Urothelium cell line (cell line): Measurements from ENCODE around the gene SYT10.
"Not testable (repeated sequence)": the region's sequence is repeated elsewhere in the genome, so short reads cannot be mapped to it uniquely, and the experiment has no call there.

Experiments used
- DNase-seq: peaks from one replicate; pipeline ENCODE4 v3.0.0; 2011; ENCODE audit warnings: low spot score, mixed read lengths
- FAIRE-seq: peaks from 2 replicates; lab custom pipeline; 2011; peaks lifted over from hg19 to GRCh38; lab: Jason Lieb, UNC

SYT10 gene, protein sequence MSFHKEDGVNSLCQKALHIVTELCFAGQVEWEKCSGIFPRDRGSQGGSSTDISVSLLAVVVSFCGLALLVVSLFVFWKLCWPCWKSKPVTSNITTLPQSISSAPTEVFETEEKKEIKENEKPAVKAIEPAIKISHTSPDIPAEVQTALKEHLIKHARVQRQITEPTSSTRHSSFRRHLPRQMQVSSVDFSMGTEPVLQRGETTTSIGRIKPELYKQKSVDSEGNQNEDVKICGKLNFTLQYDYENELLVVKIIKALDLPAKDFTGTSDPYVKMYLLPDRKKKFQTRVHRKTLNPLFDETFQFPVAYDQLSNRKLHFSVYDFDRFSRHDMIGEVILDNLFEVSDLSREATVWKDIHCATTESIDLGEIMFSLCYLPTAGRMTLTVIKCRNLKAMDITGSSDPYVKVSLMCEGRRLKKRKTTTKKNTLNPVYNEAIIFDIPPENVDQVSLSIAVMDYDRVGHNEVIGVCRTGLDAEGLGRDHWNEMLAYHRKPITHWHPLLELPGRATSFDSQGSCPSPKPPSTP

DNA sequence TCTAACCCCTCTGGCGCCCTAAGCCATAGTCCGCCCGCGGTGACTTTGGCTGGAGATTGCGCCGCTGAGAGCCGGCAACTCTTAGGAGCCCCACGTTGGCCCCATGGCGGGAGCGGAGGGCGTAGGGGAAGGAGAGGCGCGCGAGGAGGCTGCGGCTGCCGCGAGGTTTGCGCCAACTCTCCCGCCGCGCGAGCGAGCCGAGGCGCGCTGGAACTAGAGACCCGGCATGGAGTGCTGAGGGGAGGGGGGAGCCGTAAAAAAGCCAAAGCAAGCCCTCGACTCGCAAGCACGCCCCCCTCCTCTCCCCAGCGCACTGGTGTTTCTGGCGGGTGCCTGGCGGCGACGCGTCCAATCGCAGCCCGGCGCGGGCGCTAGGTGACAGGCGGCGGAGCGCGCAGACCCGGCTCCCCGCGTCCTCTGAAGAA lies at the start of gene SYT10:
Gene SYT10, minus strand, starts transcription at position 233 of the 425 bp plus-strand sequence. CDS start 297 bp downstream, outside the sequence.
- FAIRE-seq (no peak), DNase-seq (peak; percentile 70)

DNA sequence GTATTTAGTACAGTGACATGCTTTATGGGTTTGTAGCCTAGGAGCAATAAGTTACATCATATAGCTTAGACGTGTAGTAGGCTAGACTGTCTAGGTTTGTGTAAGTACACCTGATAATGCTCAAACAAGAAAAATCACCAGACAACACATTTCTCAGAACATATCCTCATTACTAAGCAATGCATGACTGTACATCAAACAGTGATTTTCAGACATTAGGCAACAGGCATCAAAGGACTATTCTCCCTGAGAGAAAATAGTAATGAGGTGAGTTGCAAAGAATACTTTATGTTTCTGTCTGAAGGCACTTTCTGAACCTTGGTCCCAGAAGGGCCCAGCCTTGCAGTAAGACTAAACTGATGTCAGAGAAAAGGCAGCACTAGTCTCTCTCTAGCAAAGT lies 48.4 kb upstream of the SYT10 start:
- DNase-seq = no peak
- FAIRE-seq = no peak

DNA sequence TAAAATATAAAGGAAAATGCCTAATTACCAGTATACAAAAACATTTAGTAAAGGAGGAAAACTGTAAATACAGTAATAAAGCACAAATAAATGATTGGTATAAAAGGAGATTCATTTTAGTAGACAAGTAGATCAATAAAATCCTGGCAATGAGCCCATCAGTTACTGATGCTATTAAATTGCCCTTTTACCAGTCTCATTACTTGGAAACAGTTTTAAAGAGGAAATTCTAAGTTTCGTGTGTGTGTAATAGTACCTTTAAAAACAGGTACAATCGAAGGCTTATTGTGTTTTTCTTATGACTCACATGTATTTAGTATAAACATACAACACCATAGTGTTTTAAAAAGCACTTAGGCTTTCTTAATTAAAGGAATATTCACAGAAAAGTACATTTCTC lies 46.4 kb upstream of the SYT10 start:
- no peak for FAIRE-seq
- DNase-seq = no peak

DNA sequence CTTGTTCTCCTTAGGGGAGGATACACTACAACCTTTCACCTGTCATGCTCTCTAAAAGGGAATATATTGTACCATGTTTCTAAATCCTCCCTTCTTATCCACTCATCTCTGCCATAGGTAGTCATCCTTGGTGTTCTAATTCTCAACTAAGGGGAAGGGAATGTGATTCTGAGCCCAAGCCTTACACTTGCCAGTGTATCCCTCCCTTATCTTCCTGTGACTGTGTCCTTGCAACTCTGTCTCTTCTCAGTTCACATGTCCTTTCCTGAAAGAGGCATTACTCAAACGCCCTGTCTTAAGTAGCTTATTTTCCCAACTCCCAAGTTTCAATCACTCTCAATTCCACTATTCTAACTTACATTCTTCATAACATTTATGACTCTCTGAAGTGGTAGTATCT lies 44.5 kb upstream of the SYT10 start:
- no peak for FAIRE-seq

DNA sequence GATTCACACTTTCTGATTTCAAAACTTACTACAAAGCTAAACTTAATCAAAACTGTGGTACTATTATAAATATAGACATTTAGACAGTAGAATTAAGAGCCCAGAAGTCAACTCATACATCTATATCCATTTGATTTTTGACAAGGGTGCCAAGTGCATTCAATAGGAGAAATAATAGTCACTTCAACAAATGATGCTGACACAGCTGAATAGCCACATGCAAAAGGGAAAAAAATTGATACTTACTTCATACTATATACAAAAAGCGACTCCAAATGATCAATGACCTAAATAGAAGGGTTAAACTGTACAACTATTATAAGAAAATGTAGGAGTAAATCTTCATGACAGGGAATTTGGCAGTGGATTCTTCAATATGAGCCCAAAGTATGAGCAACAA lies 40.7 kb upstream of the SYT10 start:
- FAIRE-seq = no peak

More for the DNA sequence above, 44.5 kb upstream of the SYT10 start:
- DNase-seq = no peak

DNA sequence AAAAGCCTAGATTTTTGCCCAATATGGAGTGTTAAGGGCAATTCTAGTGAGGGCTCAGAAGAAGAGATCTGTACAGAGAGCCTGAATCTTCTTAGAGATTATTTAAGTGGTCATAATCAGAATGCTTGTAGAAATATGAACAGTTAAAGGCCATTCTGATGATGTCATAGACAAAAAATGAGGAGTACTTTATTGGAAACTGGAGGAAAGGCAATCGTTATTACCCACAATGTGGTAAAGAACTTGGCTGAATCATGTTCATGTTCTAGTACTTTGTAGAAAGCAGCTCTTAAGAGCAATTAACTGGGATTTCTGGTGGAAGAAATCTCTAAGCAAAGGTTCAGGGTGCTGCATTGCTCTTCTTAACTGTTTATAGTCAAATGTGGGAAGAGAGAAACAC lies 36.4 kb upstream of the SYT10 start:
- FAIRE-seq = no peak

More for the DNA sequence above, 40.7 kb upstream of the SYT10 start:
- DNase-seq = no peak

DNA sequence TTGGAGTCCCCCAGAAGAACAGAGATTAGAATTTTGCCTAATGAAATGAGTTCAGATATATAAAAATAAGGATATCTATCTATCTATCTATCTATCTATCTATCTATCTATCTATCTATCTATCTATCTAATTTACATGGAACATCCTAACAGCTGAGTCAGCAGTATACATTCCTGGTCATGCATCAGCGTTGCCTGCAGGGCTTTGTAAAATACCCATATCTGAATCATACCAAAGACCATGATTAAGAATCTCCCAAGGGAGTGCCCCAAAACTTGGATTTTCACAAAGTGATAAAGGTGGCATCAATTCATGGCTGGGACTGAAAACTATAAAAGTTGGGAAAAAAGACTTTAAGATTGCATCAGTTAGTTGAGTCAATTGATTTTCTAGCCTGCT lies 32.7 kb upstream of the SYT10 start:
- no peak for DNase-seq
- FAIRE-seq = no peak

More for the DNA sequence above, 36.4 kb upstream of the SYT10 start:
- peak; percentile 16 for DNase-seq

DNA sequence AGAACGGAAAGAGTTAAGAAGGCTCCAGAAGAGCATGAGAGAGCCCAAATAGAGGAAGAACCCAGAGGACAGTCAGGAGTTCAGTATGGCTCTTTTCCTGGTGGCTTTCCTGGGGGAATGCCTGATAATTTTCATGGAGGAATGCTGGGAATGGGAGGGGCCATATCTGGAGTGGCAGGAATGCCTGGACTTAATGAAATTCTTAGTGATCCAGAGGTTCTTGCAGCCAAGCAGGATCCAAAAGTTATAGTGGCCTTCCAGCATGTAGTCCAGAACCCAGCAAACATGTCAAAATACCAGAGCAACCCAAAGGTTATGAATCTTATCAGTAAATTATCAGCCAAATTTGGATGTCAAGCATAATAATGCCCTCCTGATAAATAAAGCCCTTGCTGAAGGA lies 15.5 kb upstream of the SYT10 start:
- DNase-seq (no peak), FAIRE-seq (no peak)

DNA sequence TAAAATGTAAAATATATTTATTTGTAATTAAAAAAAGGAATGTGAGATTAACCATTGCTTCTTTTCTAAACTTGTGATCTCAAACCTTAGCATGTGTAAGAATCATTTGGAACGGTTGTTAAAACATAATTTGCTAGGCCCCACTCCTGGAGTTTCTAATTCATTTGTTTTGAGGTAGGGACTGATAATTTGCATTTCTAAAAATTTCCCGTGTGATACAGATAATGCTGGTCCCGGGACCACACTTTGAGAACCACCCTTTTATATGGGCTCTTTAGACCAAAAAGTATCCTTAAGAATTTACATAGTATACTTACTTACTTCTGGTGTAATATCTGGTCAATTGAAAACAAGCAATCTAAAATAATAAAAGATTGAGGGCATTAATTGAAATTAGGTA lies 10.9 kb upstream of the SYT10 start:
- DNase-seq = no peak
- FAIRE-seq = no peak

DNA sequence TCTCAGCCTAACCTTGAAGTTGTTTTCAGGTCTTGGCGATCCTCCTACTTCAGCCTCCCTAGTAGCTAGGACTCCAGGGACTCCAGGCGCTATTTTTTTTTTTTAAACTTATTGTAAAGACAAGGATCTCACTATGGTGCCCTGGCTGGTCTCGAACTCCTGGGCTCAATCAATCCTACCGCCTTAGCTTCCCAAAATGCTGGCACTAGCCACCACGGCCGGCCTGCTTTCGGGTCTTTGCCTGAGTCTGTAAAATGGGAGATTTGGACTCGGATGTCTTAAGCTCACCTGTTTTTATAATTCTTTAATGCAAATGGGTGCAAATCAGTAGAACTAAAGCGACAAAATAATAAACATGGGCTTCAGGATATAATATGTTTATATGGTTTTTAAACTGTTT lies 858 bp upstream of the SYT10 start:
- no peak for DNase-seq
- FAIRE-seq = no peak

DNA sequence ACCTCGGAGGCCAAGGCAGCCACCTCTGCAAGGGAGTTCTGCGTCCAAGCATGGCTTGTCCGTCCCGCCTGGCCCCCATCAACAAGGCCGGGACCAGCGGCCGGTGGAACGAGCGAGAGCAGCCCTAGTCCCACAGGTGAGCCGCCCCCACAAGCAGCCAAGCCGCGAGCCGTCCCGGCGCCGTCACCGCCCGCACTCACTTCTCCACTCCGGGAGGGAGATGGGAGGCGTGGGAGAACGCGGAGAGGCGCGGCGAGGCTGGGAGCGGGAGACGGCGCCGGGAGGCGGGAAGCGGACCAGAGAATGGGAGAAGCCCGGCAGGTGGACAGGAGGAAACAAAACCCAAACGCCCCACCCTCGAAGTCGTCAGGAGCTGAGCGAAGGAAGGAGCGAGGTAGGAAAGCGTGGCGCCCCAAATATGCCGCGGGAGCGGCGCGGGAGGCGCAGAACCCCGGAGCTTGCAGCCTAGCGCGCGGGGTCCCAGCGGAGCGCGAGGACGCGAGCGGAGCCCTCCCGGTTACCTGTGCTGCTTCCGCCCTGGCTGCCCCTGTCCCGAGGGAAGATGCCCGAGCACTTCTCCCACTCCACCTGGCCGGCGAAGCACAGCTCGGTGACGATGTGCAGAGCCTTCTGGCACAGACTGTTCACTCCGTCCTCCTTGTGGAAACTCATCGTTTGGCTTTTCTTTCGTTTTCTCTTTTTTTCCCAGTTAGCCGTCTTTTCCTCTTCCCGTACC lies 600 bp downstream of the SYT10 start:
- FAIRE-seq = peak; percentile 32
- peak; percentile 39 for DNase-seq

DNA sequence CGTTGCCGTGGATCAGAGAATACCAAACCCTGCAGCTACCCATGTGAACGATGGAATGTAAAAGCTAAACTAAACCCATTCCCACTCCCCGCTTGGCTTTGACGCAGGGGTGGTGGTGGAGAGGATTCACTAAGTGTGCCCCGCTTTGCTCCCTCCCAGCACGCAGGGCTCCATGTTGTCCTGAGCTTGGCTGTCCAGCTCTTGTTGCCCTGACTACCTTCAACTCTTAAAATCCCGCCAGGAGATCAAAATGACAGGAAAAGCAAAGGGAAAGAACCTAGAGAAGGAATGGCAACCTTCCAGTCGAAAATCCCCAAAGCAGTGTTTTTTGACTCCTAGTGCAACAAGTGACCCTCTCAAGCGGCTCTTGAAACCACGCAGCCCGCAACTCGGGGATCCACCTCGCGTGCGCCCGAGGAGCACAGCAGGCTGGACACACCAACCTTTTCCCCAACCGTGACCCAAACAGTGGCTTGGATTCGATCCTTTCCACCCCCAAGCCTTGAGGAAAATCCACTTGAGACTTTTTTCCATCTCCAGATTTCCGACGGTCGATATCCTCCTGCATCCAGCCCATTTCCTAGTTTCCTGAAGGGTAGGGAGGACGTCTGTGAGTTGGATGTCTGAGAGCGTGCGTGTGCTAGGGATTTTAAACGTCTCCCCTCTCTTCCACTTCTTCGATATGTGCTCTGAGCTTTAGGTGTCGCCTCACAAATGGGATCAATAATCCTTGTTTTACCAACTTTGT lies 1.4 kb downstream of the SYT10 start:
- no peak for FAIRE-seq

DNA sequence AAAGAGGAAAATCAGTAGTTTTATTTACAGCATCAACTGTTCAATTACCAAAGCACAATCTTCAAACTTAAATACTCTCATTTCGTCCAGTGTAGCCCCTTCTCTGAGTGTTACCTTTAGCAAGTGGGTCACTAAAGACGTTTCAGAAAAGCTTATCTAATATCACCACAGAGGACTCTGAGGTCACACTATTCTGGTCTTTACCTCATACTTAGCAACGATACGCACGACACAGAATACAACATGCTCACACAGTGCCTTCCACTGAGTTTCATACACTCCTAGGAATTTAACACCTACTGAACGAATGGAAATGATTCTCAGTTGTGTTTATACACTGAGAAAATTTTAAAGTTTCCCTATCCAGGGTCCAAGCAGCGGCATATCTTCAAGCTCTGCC lies 2.0 kb downstream of the SYT10 start:
- FAIRE-seq = no peak

More for the DNA sequence above, 1.4 kb downstream of the SYT10 start:
- no peak for DNase-seq

DNA sequence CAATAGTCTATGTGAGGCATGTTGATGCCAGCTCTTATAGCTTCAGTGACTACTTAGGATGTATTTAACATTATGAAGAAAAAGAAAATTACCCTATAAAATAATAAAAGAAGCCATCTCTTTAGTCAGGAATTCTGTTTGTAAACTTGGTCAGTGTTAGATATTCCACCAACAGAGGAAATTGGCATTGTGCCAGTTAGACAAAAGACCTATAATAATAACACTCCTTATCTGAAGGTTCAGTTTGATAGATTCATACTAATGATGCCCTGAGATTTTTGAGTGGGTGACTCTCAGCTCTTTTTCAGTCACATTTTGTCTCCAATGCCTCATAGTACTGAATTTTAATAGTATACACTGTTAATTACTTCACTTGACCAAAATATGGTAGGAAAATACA lies 6.6 kb downstream of the SYT10 start:
- DNase-seq (no peak), FAIRE-seq (no peak)

More for the DNA sequence above, 2.0 kb downstream of the SYT10 start:
- DNase-seq = no peak

DNA sequence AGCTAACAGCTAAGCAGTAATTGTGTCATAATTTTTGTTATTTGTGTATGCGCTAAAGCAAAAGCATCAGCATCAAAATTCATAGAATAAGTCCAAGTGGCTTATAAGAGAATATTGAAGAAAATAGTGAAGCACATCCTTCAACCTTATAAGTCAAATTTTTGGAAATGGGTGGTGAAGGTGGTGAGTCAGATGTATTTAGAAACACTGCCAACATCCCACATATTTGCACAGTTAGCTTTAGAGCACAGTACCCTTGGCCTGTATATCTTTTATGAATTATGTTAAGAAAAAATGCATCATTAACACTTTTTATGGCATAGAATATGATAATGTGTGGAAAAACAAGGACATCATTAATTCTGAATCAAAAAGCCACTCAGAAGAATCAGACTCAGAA lies 8.0 kb downstream of the SYT10 start:
- DNase-seq (no peak), FAIRE-seq (no peak)

DNA sequence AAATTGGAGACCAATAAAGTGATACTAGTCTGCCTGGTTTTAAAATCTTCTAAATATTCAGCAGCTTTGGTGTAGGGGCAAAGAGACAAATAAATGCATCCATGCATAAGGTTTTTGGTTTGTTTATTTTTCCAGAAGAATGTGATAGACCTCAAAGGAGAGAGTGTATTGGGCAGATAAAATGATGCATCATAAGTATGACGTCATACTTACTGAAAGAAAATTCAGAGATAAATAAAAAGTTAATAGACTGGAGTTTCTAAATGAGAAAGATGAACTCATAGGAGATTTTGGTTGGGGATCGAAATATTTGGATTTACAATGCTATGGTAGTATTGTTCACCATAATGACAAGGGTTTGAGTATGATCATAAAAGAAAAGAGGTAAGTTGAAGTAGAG lies 10.2 kb downstream of the SYT10 start:
- FAIRE-seq (no peak), DNase-seq (no peak)

DNA sequence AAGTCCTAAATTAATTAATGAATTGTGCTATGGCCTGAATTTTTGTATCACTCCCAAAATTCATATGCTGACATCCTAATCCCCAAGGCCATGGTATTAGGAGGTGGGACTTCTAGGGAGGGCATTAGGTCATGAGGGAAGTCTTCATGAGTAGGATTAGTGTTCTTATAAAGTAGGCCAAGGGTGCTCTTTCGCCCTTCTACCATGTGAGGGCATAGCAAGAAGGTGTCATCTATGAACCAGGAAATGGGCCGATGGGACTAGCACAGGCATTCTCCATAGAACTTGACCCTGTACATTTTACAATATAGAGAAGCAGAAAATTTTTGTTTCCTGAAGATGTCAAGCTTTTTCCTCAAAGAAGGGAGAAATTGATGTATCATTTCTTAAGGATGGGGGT lies 12.5 kb downstream of the SYT10 start:
- FAIRE-seq = no peak
- peak; percentile 44 for DNase-seq

DNA sequence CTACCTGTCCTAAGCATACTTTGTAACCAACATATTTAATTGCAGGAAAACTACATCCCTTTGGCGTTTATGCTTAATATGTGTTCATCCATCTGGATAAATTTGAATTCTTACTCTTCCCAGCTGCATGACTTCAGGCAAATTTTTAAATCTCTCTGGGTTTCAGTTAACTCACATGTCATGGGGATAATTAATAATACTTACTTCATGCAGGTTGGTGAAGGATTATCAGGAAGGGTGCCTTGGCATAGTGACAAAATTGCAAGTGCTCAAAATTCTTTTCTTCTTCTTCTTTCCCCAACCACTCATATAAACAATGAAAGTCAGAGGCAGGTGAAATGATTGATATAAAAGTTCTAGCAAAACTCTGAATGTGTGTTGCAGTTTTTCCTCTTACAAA lies 15.9 kb downstream of the SYT10 start:
- DNase-seq (no peak), FAIRE-seq (no peak)

DNA sequence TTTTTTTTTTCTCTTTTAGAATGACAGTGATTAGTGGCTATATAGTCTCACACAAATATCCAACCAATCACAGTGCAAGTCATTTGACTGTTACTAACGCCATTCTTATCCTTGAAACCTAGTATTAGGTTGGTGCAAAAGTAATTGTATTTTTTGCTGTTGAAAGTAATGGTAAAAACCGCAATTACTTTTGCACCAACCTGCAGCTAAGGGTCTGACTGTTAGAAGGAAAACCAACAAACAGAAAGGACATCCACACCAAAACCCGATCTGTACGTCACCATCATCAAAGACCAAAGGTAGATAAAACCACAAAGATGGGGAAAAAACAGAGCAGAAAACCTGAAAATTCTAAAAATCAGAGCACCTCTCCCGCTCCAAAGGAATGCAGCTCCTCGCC lies 27.2 kb downstream of the SYT10 start:
- DNase-seq, FAIRE-seq: not testable (repeated sequence)

DNA sequence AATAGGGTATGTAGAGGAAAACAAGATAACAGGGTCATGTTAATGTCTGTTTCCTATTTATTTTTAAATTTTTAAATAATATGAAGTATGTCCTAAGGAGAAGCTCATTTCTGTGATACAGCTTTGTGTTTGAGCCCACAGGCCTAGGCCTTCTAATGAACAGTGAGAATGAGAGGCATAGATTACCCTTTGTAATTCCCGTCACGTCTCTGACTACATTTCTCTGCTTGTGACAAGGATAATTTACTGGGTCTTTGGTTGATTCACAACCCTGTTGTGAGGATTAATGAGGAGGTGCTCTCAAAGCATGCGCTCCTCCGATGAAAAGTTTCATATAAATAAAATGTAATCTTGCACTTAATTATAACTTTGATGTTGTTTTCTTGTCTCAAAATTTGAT lies 56.1 kb downstream of the SYT10 start:
- no peak for FAIRE-seq

DNA sequence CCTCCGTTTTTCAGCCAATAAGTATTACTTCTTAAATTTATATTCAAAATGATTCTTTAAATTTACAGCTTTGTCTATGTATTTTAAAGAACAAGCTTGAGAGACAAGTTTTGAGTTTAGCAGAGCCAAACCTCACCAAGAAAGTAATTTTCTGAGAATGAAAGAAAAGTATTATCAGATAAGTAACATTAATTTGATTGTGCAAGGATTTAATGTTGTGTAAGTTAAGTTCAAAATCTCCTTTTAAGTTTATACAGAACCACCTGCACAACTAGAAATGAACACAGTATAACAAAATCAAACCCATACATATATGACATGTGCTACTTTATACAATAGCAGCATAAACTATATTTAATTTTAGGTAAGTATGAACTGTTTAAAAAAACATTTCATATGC lies 63.5 kb downstream of the SYT10 start:
- no peak for FAIRE-seq

More for the DNA sequence above, 56.1 kb downstream of the SYT10 start:
- no peak for DNase-seq

More for the DNA sequence above, 63.5 kb downstream of the SYT10 start:
- no peak for DNase-seq
